HG02973 (cell line): ENCODE data around the gene MED1.
A peak's percentile ranks its signal among the peaks of the same experiment; 100 is the strongest.
"Not testable (repeated sequence)": the region's sequence is repeated elsewhere in the genome, so short reads cannot be mapped to it uniquely, and the experiment has no call there.

Source experiments
- ATAC-seq: cut with Tn5 transposase; IDR thresholded peaks from one replicate; pipeline ENCODE4 v1.9.1; 2021; ENCODE audit warnings: moderate library complexity; ENCODE audit not compliant: unreplicated experiment

Gene MED1, protein sequence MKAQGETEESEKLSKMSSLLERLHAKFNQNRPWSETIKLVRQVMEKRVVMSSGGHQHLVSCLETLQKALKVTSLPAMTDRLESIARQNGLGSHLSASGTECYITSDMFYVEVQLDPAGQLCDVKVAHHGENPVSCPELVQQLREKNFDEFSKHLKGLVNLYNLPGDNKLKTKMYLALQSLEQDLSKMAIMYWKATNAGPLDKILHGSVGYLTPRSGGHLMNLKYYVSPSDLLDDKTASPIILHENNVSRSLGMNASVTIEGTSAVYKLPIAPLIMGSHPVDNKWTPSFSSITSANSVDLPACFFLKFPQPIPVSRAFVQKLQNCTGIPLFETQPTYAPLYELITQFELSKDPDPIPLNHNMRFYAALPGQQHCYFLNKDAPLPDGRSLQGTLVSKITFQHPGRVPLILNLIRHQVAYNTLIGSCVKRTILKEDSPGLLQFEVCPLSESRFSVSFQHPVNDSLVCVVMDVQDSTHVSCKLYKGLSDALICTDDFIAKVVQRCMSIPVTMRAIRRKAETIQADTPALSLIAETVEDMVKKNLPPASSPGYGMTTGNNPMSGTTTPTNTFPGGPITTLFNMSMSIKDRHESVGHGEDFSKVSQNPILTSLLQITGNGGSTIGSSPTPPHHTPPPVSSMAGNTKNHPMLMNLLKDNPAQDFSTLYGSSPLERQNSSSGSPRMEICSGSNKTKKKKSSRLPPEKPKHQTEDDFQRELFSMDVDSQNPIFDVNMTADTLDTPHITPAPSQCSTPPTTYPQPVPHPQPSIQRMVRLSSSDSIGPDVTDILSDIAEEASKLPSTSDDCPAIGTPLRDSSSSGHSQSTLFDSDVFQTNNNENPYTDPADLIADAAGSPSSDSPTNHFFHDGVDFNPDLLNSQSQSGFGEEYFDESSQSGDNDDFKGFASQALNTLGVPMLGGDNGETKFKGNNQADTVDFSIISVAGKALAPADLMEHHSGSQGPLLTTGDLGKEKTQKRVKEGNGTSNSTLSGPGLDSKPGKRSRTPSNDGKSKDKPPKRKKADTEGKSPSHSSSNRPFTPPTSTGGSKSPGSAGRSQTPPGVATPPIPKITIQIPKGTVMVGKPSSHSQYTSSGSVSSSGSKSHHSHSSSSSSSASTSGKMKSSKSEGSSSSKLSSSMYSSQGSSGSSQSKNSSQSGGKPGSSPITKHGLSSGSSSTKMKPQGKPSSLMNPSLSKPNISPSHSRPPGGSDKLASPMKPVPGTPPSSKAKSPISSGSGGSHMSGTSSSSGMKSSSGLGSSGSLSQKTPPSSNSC (N-terminal part only)

DNA sequence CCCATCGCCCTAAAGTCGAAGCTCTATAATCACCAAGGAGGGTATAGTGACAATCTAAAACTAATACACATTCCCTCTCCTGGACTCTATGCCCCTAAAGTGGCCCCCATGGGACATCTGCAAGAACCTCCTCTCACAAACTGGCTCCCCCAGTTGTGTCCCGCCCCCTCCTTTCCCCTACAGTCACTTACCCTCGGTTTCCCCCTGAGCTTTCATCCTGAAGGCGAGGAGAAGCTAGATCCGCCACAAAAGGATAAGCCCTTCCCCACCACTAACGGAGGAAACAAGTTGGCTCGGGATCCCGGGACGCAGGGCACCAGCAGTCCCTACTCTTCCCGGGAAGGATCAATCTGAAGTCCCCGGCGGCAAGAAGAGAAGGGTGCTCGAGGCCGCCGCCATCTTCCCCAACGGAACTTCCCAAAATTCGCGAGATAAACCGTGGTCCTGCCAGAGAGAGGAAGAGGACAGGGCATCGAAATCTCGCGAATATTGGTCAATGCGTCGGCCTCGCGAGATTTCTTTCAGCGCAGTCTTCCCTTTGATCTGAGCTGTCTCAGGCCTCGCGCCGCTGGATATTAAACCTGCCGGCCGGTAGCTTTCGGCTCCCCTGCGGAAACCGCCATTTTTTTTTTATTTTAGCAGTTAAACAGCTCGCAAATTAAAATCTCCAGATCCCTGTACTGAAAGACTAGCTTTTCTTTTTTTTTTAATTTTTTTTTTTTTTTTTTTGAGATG, at the start of gene MED1:
MED1 (minus strand) TSS at position 417 of the 735 bp plus-strand sequence; CDS start at position 216, 201 bp downstream.
- ATAC-seq = peak; percentile 75

DNA sequence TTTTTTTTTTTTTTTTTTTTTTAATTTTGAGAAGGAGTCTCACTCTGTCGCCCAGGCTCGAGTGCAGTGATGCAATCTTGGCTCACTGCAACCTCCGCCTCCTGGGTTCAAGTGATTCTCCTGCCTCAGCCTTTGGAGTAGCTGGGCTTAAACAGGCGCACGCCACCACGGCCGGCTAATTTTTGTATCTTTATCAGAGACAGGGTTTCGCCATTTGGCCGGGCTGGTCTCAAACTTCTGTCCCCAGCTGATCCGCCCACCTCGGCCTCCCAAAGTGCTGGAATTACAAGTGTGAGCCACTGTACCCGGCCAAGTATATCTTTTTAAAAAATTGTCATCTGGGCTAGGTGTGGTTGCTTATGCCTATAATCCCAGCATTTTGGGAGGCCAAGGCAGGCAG, 45.9 kb upstream of the MED1 start:
- ATAC-seq = not testable (repeated sequence)

DNA sequence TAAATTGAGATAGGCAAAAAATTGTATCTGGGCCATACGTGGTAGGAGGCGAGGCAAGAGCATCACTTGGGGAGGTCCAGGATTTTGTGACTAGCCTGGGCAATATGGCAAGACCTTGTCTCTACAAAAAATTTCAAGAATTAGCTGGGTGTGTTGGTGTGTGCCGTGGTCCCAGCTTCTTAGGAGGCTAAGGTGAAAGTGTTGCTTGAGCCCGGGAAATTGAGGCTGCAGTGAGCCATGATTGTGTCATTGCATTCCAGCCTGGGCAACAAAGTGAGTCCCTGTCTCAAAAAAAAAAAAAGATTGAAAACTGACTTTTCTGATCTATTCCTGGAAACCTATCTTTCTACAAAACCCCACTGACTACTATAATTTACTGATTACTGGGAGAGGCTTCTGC, 36.9 kb upstream of the MED1 start:
- no peak for ATAC-seq

DNA sequence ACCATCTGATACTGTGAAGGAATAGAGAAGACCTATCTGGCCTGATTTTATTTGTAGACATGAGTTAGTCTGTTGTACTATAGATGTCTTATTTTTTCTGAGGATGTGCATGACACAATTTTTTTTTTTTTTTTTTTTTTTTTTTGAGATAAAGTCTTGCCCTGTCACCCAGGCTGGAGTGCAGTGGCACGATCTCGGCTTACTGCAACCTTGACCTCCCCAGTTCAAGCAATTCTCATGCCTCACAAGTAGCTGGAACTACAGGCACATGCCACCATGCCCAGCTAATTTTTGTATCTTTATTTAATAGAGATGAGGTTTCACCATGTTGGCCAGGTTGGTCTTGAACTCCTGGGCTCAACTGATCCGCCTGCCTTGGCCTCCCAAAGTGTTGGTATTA, 36.4 kb upstream of the MED1 start:
- ATAC-seq = not testable (repeated sequence)

DNA sequence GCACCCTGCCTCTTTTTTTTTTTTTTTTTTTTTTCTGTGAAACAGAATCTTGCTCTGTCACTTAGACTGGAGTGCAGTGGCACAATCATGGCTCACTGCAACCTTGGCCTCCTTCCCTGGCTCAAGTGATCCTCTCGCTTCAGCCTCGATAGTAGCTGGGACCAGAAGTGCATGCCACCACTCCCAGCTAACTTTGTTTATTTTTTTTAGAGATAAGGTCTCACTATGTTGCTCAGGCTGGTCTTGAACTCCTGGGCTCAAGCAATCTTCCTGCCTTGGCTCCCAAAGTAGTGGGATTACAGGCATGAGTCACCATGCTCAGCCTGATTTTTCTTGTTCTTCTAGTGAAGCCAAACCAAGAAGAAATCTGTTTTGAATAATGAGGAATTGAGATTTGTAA, 35.2 kb upstream of the MED1 start:
- no peak for ATAC-seq

DNA sequence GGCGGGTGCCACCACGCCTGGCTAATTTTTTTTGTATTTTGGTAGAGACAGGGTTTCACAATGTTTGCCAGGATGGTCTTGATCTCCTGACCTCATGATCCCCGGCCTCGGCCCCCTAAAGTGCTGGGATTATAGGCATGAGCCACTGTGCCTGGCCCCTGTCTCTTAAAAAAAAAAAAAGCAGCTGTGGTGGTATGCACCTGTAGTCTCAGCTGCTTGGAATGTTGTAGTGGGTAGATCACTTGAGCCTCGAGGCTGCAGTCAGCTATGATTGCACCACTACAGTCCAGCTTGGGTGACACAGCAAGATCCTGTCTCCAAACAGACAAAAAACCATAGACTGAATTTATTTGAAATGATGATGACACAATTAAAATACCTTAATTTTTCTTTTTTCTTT, 34.5 kb upstream of the MED1 start:
- ATAC-seq = no peak

DNA sequence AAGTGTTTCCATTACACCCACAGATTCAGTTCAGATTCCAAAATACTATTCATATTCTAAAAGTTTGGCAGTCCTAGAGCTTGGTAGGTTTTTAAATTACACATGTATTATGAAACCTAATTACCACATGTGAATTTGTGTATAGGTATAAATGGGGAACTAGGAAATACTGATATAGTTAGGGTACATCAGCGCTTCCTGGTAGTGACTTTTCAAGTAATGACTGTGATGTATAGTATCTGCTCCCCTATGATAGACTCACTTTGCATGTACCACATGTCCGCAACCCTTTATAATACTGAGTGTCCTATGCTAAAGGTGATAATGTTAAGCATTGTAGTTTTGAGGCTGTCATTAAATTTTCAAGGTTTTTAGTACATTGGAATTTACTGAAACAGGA, 33.1 kb upstream of the MED1 start:
- peak; percentile 97 for ATAC-seq

DNA sequence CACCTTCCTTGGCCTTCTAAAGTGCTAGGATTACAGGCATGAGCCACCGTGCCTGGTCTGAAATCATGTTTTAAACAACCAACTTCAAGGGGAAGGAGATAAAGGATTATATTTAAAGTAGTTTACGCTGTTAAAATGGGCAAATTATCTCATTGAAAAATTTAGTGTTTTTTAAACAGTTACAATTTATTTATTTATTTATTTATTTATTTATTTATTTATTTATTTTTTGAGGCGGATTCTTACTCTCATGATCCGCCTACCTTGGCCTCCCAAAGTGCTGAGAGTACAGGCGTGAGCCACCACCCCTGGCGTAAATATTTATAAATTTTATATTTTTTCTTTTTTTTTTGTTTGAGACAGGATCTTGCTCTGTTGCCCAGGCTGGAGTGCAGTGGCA, 32.4 kb upstream of the MED1 start:
- no peak for ATAC-seq

DNA sequence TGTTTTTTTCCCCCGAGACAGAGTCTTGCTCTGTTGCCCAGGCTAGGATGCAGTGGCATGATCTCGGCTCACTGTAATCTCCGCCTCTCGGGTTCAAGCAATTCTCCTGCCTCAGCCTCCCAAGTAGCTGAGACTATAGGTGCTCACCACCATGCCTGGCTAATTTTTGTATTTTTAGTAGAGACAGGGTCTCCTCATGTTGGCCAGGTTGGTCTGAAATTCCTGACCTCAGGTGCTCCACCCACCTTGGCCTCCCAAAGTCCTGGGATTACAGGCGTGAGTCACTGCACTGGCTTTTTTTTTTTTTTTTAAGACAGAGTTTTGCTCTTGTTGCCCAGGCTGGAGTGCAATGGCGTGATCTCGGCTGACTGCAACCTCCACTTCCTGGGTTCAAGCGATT, 28.6 kb upstream of the MED1 start:
- not testable (repeated sequence) for ATAC-seq

DNA sequence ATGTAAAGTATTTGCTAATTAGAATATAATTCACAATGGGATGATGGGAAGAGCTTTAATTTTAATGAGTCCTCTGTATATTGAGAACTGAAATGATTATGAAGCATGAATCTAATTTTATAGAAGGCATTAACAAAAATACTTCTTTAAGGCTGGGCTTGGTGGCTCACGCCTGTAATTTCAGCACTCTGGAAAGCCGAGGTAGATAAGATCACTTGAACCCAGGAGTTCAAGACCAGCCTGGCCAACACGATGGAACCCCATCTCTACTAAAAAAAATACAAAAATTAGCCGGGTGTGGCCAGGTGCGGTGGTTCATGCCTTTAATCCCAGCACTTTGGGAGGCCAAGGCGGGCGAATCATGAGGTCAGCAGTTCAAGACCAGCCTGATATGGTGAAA, 22.2 kb upstream of the MED1 start:
- ATAC-seq = no peak

DNA sequence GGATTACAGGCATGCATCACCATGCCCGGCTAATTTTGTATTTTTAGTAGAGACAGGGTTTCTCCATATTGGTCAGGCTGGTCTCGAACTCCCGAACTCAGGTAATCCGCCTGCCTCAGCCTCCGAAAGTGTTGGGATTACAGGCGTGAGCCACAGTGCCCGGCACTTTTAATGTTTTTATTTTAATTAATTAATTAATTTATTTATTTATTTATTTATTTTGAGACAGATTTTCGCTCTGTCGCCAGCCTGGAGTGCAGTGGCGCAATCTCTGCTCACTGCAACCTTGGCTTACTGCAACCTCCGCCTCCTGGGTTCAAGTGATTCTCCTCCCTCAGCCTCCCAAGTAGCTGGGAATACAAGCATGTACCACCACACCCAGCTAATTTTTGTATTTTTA, 17.5 kb upstream of the MED1 start:
- ATAC-seq = not testable (repeated sequence)

DNA sequence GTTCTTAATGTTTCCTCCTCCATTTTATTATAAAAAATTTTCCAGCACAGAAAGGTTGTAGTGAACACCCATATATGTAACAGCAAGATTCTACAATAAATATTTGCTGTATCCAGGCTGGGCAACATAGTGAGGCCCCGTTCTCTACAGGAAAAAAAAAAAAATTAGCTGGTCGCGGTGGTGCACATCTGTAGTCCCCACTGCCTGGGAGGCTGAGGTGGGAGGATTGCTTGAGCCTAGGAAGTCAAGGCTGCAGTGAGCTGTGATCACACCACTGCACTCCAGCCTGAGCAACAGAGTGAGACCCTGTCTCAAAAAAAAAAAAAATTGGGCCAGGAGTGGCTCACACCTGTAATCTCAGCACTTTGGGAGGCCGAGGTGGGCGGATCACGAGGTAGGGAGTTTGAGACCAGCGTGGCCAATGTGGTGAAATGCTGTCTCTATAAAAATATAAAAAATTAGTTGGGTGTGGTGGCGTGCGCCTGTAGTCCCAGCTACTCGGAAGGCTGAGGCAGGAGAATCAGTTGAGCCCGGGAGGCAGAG, 13.6 kb upstream of the MED1 start:
- ATAC-seq = not testable (repeated sequence)

DNA sequence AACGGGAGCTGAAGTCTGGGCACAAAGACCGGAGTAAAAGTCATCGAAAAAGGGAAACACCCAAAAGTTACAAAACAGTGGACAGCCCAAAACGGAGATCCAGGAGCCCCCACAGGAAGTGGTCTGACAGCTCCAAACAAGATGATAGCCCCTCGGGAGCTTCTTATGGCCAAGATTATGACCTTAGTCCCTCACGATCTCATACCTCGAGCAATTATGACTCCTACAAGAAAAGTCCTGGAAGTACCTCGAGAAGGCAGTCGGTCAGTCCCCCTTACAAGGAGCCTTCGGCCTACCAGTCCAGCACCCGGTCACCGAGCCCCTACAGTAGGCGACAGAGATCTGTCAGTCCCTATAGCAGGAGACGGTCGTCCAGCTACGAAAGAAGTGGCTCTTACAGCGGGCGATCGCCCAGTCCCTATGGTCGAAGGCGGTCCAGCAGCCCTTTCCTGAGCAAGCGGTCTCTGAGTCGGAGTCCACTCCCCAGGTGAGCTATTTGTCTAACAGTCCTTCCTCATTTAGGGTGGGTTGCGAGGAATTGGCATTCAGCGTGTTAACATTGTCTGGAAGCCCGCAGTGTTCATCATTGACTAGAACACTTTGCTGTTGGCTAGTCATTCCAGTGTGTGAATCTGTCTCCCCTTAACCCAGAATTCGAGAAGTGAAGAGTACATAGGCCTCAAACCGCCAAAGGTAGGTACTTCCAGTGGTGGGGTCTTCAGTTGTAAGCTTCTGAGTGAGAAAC, 11.7 kb upstream of the MED1 start:
- ATAC-seq = no peak

DNA sequence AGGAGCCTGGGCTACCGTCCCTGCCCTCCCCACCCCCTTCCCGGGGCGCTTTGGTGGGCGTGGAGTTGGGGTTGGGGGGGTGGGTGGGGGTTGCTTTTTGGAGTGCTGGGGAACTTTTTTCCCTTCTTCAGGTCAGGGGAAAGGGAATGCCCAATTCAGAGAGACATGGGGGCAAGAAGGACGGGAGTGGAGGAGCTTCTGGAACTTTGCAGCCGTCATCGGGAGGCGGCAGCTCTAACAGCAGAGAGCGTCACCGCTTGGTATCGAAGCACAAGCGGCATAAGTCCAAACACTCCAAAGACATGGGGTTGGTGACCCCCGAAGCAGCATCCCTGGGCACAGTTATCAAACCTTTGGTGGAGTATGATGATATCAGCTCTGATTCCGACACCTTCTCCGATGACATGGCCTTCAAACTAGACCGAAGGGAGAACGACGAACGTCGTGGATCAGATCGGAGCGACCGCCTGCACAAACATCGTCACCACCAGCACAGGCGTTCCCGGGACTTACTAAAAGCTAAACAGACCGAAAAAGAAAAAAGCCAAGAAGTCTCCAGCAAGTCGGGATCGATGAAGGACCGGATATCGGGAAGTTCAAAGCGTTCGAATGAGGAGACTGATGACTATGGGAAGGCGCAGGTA, 11.0 kb upstream of the MED1 start:
- no peak for ATAC-seq

DNA sequence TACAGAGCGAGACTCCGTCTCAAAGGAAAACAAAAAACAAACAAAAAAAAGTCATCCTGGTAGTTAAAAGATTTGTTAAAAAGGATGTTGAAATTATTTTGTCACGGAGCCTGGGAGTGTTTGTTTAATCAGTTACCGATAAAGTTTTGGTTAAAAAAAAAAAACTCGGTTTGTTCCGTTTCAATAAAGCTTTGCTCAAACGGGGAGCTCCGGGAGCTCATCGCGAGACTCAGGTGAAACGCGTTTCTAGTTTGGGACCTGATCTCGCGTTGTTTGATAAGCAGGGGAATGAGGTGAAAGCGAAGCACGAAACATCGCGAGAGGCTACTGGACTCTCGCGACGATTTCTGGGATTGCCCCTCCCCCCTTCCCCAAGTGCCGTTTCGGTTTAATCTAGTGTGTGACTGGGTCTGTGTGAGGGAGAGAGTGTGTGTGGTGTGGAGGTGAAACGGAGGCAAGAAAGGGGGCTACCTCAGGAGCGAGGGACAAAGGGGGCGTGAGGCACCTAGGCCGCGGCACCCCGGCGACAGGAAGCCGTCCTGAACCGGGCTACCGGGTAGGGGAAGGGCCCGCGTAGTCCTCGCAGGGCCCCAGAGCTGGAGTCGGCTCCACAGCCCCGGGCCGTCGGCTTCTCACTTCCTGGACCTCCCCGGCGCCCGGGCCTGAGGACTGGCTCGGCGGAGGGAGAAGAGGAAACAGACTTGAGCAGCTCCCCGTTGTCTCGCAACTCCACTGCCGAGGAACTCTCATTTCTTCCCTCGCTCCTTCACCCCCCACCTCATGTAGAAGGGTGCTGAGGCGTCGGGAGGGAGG, 10.3 kb upstream of the MED1 start, which contains the start of gene CDK12:
CDK12 (plus strand) TSS at position 374 of the 813 bp plus-strand sequence. CDS start 586 bp downstream, outside the sequence.
- ATAC-seq = peak; percentile 79

DNA sequence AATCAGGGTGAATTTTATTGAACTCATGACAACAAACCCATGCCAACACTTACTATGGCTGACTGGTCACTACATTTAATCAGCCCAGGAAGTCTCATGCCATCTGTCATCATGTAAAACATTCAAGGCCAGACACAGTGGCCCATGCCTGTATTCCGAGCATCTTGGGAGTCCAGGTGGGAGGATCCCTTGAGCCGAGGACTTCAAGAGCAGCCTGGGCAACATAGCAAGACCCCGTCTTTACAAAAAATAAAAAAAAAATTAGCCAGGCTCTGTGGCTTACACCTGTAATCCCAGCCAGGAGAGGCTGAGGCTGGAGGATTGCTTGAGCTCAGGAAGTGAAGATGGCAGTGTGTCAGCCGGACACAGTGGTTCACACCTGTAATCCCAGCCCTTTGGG, 4.9 kb upstream of the MED1 start:
- no peak for ATAC-seq

DNA sequence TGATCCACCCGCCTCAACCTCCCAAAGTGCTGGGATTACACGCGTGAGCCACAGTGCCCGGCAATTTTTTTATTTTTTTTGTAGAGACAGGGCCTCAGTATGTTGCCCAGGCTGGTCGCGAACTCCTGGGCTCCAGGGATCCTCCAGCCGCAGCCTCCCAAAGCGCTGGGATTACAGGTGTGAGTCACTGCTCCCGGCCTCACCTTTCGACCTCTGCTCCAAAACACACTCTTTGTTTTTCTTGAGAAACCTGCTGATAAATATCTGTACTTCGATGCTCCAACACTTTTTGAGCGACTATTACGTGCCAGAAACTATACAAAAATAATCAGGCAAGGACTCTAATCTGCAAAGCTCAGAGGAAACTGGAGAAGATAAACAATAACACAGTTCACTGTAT, 1.0 kb downstream of the MED1 start:
- ATAC-seq = no peak

DNA sequence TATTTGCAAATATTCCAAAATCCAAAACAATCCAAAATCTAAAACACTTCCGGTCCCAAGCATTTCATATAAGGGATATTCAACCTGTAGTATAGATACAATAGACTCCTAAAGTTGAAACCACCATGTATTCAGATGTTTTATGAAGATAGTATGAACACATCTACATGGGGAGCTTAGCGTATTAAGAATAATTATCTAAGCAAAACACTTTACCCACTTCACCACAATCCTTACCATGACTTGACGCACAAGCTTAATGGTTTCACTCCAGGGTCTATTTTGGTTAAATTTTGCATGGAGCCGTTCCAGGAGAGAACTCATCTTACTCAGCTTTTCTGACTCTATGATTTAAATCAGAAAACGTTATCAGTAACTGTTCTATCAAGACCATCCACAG, 3.5 kb downstream of the MED1 start:
- no peak for ATAC-seq
